ENCODE results near the gene TC2N.

- no peak for TF ChIP-seq EZH2 (IDR thresholded peaks at IDR 0.05; ENCODE audit: insufficient read depth, low read length)
- no peak for TF ChIP-seq CTCF (IDR thresholded peaks at IDR 0.05; ENCODE audit: insufficient read depth, low read depth, low read length)
Measured at GRCh38 chr14:91732859-91733477, 134.4 kb downstream of the TC2N start.

Measured in astrocyte (in vitro differentiated cells and primary cell).